Measurements from ENCODE around the gene PSMD5. TPM values are rescaled to one million over a fixed set of nuclear protein-coding genes. Genes with fewer than 3 reads are reported as not detected.

The PSMD5 gene
- total and polyA plus RNA-seq, 2 of the 4 experiments (the other 2 are of a cell fraction), result 25.6 to 26.1 TPM

- H2AK9ac ChIP-seq (replicated peaks; ENCODE audit: low read depth, low read length, poor library complexity), result no peak overlapping the region
- peaks cover 14 to 38% of the 10 kb centered on the region in 2 experiments; a peak in 3 of 4 replicates for H3K79me1 ChIP-seq (ENCODE audit: low read depth in 1 of 2, low read length in 2 of 2)
- ATAC-seq (ENCODE audit: low read depth) (peak; percentile 77), DNase-seq (peak; percentile 57)
- ChIA-PET CTCF (interaction anchor here (0.6 to 1.1 kb wide), 2 partner anchors 17 to 39 kb away, joined by 3 read pairs; no protein-coding TSS in a partner anchor), POLR2A (ENCODE audit: unreplicated experiment) (interaction anchor here (0.6 kb wide), 1 partner anchor 180 kb away, joined by 11 read pairs; no protein-coding TSS in a partner anchor)
- H3K9me3 ChIP-seq (ENCODE audit: control insufficient read depth, insufficient read depth, low read length), result no peaks in the 10 kb centered on the region
- H3K56ac ChIP-seq (ENCODE audit: extremely low read depth, insufficient read depth, low read length), result no peak overlapping the region
- H4K91ac ChIP-seq (ENCODE audit: insufficient read depth, low read depth, low read length), result no peak overlapping the region
- no peak overlapping the region for H3K9ac ChIP-seq (ENCODE audit: low read depth, low read length)
- no peak overlapping the region for H3K4ac ChIP-seq (ENCODE audit: low read depth, low read length)
- intact Hi-C loops (cut with micrococcal nuclease), result loop anchor here (10.0 kb wide), 1 partner anchor 208 kb away; no protein-coding TSS in a partner anchor
- H2AFZ ChIP-seq (replicated peaks; ENCODE audit: low read length, poor library complexity), result no peak overlapping the region
- H3K9me1 ChIP-seq (ENCODE audit: insufficient read depth, low read length), result no peaks in the 10 kb centered on the region
- H2BK5ac ChIP-seq (ENCODE audit: low read depth, low read length, poor library complexity, severe bottlenecking), result no peak overlapping the region
- no peak overlapping the region for H3K18ac ChIP-seq (ENCODE audit: low read depth, low read length)
- no TSS peak for BruUV-seq (replicated peaks)
- H3K4me1 ChIP-seq (ENCODE audit: control insufficient read depth, insufficient read depth, low read length), result no peaks in the 10 kb centered on the region; the same call in 1 of the 2 replicates
- H4K20me1 ChIP-seq (ENCODE audit: insufficient read depth, low read length), result peaks cover under 1% of the 10 kb centered on the region; the same call in 1 of the 2 replicates
- in situ Hi-C loops (cut with MboI; ENCODE audit: low sequenced_read_pairs), result no loop called here
- no peak overlapping the region for H2BK20ac ChIP-seq (ENCODE audit: low read depth, low read length)
- H2BK15ac ChIP-seq (ENCODE audit: low read depth, low read length), result no peak overlapping the region
- no peak overlapping the region for H3K4me3 ChIP-seq (ENCODE audit: insufficient read depth, low read depth, low read length)
- H3K27ac ChIP-seq (ENCODE audit: insufficient read depth, low read length), result no peak overlapping the region
- H3K36me3 ChIP-seq (ENCODE audit: control insufficient read depth, insufficient read depth, low read length), result peaks cover 22% of the 10 kb centered on the region
- H3K14ac ChIP-seq (replicated peaks; ENCODE audit: low read depth, low read length), result no peak overlapping the region
- H3K4me2 ChIP-seq (ENCODE audit: low read depth, low read length), result no peak overlapping the region
- H3K27me3 ChIP-seq (ENCODE audit: control insufficient read depth, insufficient read depth, low read length), result no peaks in the 10 kb centered on the region
- no peak overlapping the region for H2BK120ac ChIP-seq (ENCODE audit: low read depth, low read length)
- H3K23ac ChIP-seq (ENCODE audit: low read depth, low read length), result no peak overlapping the region
- TF ChIP-seq RFX5 (IDR thresholded peaks at IDR 0.05; ENCODE audit: low read depth, low read length), result no peak
- no peak for TF ChIP-seq FOS (IDR thresholded peaks at IDR 0.05; ENCODE audit: low read depth, low read length)
- TF ChIP-seq MXI1 (IDR thresholded peaks at IDR 0.05; ENCODE audit: borderline replicate concordance, low read depth, low read length), result no peak
- TF ChIP-seq, protein P1, sequence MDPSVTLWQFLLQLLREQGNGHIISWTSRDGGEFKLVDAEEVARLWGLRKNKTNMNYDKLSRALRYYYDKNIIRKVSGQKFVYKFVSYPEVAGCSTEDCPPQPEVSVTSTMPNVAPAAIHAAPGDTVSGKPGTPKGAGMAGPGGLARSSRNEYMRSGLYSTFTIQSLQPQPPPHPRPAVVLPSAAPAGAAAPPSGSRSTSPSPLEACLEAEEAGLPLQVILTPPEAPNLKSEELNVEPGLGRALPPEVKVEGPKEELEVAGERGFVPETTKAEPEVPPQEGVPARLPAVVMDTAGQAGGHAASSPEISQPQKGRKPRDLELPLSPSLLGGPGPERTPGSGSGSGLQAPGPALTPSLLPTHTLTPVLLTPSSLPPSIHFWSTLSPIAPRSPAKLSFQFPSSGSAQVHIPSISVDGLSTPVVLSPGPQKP (IDR thresholded peaks at IDR 0.05; ENCODE audit: borderline replicate concordance, low read depth, low read length), result no peak
- TF ChIP-seq NFE2L2 (IDR thresholded peaks at IDR 0.05; ENCODE audit: low read depth, low read length), result no peak
- TF ChIP-seq SMC3 (IDR thresholded peaks at IDR 0.05; ENCODE audit: low read depth, low read length), result no peak
- TF ChIP-seq BHLHE40 (IDR thresholded peaks at IDR 0.05; ENCODE audit: low read depth, low read length), result no peak
- TF ChIP-seq POLR2A (IDR thresholded peaks at IDR 0.05; ENCODE audit: low read depth, low read length), result no peak
- TF ChIP-seq MAFK (IDR thresholded peaks at IDR 0.05; ENCODE audit: low read depth, low read length), result no peak
- TF ChIP-seq, protein P2, sequence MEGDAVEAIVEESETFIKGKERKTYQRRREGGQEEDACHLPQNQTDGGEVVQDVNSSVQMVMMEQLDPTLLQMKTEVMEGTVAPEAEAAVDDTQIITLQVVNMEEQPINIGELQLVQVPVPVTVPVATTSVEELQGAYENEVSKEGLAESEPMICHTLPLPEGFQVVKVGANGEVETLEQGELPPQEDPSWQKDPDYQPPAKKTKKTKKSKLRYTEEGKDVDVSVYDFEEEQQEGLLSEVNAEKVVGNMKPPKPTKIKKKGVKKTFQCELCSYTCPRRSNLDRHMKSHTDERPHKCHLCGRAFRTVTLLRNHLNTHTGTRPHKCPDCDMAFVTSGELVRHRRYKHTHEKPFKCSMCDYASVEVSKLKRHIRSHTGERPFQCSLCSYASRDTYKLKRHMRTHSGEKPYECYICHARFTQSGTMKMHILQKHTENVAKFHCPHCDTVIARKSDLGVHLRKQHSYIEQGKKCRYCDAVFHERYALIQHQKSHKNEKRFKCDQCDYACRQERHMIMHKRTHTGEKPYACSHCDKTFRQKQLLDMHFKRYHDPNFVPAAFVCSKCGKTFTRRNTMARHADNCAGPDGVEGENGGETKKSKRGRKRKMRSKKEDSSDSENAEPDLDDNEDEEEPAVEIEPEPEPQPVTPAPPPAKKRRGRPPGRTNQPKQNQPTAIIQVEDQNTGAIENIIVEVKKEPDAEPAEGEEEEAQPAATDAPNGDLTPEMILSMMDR (conservative IDR thresholded peaks at IDR 0.05; ENCODE audit: low read depth, low read length), result no peak
- TF ChIP-seq MAZ (IDR thresholded peaks at IDR 0.05; ENCODE audit: borderline replicate concordance, low read depth, low read length), result no peak
- TF ChIP-seq RCOR1 (IDR thresholded peaks at IDR 0.05; ENCODE audit: insufficient replicate concordance, low read length), result no peak
- TF ChIP-seq RAD21 (IDR thresholded peaks at IDR 0.05; ENCODE audit: low read length), result no peak
- dilution Hi-C loops (cut with HindIII; ENCODE audit: low sequenced_read_pairs, unreplicated experiment), result no loop called here
- H4K5ac ChIP-seq (ENCODE audit: low read depth, low read length), result no peak overlapping the region
- H2AK5ac ChIP-seq (ENCODE audit: low read depth, low read length), result no peak overlapping the region
- no peak overlapping the region for H4K8ac ChIP-seq (ENCODE audit: low read depth in 2 of 2, low read length in 2 of 2)
Observed at GRCh38 chr9:120832807-120833206, 9.9 kb downstream of the PSMD5 start.

Data from IMR-90 (cell line).